ENCODE results near the gene ACBD6.

The ACBD6 gene

DNA sequence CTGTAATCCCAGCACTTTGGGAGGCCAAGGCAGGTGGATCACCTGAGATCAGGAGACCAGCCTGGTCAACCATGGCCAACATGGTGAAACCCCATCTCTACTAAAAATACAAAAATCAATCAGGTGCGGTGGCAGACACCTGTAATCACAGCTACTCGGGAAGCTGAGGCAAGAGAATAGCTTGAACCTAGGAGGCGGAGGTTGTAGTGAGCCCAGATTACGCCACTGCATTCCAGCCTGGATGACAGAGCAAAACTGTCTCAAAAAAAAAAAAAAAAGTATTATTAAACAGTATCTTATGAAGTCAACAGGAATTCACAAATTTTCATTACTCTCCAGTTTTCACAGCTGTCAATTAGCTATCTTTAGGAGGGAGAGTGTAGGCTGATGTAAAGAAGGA, 3.8 kb downstream of the ACBD6 start:
- DNase-seq, result no peak
- peaks cover 51% of the 10 kb centered on the region for H3K36me3 ChIP-seq
- H3K9me3 ChIP-seq (ENCODE audit: severe bottlenecking), result no peaks in the 10 kb centered on the region
- no peak overlapping the region for H3K4me3 ChIP-seq (ENCODE audit: low read depth, low read length)
- TF ChIP-seq, protein P1, sequence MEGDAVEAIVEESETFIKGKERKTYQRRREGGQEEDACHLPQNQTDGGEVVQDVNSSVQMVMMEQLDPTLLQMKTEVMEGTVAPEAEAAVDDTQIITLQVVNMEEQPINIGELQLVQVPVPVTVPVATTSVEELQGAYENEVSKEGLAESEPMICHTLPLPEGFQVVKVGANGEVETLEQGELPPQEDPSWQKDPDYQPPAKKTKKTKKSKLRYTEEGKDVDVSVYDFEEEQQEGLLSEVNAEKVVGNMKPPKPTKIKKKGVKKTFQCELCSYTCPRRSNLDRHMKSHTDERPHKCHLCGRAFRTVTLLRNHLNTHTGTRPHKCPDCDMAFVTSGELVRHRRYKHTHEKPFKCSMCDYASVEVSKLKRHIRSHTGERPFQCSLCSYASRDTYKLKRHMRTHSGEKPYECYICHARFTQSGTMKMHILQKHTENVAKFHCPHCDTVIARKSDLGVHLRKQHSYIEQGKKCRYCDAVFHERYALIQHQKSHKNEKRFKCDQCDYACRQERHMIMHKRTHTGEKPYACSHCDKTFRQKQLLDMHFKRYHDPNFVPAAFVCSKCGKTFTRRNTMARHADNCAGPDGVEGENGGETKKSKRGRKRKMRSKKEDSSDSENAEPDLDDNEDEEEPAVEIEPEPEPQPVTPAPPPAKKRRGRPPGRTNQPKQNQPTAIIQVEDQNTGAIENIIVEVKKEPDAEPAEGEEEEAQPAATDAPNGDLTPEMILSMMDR (IDR thresholded peaks at IDR 0.05; ENCODE audit: low read depth, low read length), result no peak
- no peak overlapping the region for H3K27ac ChIP-seq
- H3K27me3 ChIP-seq (ENCODE audit: insufficient read depth, low read depth, severe bottlenecking), result no peaks in the 10 kb centered on the region

DNA sequence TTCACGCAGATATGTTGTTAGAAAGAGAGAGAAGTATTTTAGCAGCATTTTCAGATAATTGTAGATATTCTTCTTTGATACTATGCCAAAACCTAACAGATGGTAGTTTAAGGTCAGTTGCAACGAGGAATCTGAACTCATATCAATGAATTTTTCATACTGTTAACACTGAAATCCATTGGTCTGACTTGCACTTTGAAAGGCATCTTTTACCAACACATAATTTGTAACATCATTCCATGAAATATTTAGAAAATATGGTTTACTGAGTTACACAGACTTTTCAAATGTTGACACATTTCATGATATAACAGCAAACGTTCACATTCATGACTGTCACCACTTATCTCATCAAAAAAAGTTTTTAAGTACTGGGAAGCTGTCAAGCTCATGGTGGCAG, 4.6 kb downstream of the ACBD6 start:
- TF ChIP-seq, protein P1 (IDR thresholded peaks at IDR 0.05; ENCODE audit: low read depth, low read length), result no peak
- no peaks in the 10 kb centered on the region for H3K27me3 ChIP-seq (ENCODE audit: insufficient read depth, low read depth, severe bottlenecking)
- no peaks in the 10 kb centered on the region for H3K9me3 ChIP-seq (ENCODE audit: severe bottlenecking)
- no peak for DNase-seq
- peaks cover 54% of the 10 kb centered on the region for H3K36me3 ChIP-seq
- no peak overlapping the region for H3K27ac ChIP-seq
- H3K4me3 ChIP-seq (ENCODE audit: low read depth, low read length), result no peak overlapping the region

DNA sequence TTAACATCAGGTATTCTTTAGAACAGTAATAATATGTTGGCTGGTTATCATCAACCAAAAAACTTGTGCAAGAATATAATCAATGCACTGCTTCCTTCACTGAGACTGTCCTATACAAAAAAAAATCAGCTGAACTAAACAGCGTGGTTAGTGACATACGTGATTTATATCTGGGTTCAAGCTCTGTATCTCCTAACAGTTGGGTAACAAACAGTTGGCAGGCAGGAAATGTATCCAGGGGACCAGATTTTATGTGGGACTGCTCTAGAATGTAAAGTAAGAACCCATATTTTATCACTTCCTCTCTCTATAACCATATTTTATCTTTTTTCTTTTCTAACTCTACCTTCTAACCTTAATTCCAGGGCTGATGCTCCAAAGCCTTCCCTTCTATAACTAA, 8.0 kb downstream of the ACBD6 start:
- H3K27ac ChIP-seq, result no peak overlapping the region
- H3K9me3 ChIP-seq (ENCODE audit: severe bottlenecking), result no peaks in the 10 kb centered on the region
- TF ChIP-seq, protein P1 (IDR thresholded peaks at IDR 0.05; ENCODE audit: low read depth, low read length), result no peak
- H3K36me3 ChIP-seq, result peaks cover 57% of the 10 kb centered on the region
- no peak for DNase-seq
- no peak overlapping the region for H3K4me3 ChIP-seq (ENCODE audit: low read depth, low read length)
- H3K27me3 ChIP-seq (ENCODE audit: insufficient read depth, low read depth, severe bottlenecking), result no peaks in the 10 kb centered on the region

DNA sequence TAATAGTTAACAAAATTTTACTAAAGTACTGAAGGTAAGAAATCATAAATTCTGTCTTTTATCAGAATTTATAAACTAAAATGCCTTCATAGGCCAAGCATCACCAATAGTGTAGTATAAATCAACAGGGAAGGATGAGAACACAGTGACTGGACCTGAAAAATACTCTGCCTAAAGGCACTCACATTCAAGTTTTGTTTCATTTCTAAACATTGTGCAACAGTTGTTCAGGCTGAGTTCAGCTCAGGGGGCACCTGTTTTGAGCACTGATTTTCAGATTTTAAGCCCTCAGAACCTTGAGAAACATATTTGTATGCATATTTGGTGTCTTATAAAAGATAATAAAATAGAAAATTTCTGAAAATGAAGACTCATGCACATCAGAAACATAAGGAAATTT, 12.4 kb downstream of the ACBD6 start:
- TF ChIP-seq, protein P1 (IDR thresholded peaks at IDR 0.05; ENCODE audit: low read depth, low read length), result no peak
- peaks cover 60% of the 10 kb centered on the region for H3K36me3 ChIP-seq

DNA sequence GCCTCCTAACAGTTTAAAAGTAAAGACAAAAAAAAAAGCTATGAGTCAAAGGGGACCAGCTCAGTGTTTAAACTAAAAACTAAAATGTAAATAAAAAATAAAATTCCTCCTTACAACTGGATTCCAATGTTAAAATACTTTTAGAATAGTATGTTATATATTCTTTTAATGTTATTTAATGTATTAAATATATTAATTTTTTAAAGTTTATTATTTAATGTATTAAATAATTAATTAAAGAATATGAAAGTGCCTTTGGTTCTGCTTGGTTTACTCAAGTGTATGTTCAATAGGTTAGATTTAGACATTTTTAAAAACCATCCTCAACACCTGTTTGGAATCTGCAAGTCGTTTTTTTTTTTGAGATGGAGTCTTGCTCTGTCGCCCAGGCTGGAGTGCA, 13.1 kb downstream of the ACBD6 start:
- Histone ChIP-seq H3K9me3 (ENCODE audit: severe bottlenecking) (no peaks in the 10 kb centered on the region), H3K27me3 (ENCODE audit: insufficient read depth, low read depth, severe bottlenecking) (no peaks in the 10 kb centered on the region), H3K36me3 (peaks cover 59% of the 10 kb centered on the region), H3K27ac (no peak overlapping the region), H3K4me3 (ENCODE audit: low read depth, low read length) (no peak overlapping the region)
- TF ChIP-seq, protein P1 (IDR thresholded peaks at IDR 0.05; ENCODE audit: low read depth, low read length), result no peak
- DNase-seq, result no peak

More for the DNA sequence above, 12.4 kb downstream of the ACBD6 start:
- no peaks in the 10 kb centered on the region for H3K9me3 ChIP-seq (ENCODE audit: severe bottlenecking)
- DNase-seq, result no peak
- H3K27me3 ChIP-seq (ENCODE audit: insufficient read depth, low read depth, severe bottlenecking), result no peaks in the 10 kb centered on the region
- no peak overlapping the region for H3K27ac ChIP-seq
- H3K4me3 ChIP-seq (ENCODE audit: low read depth, low read length), result no peak overlapping the region

DNA sequence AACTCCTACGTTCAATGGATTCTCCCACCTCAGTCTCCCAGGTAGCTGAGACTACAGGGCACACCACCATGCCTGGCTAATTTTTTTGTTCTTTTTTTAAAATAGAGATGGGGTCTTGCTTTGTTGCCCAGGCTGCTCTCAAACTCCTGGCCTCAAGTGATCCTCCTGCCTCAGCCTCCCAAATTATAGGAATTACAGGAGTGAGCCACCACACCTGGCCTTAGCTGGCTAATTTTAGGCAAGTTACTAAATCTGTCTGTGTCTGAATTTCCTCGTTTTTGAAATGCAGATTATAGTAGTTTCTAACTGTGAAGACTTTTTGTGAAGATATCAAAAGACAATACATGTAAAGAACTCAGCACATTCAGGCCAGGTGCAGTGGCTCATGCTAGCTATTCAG, 13.7 kb downstream of the ACBD6 start:
- no peak overlapping the region for H3K4me3 ChIP-seq (ENCODE audit: low read depth, low read length)
- no peak for DNase-seq
- peaks cover 61% of the 10 kb centered on the region for H3K36me3 ChIP-seq
- TF ChIP-seq, protein P1 (IDR thresholded peaks at IDR 0.05; ENCODE audit: low read depth, low read length), result no peak
- H3K27ac ChIP-seq, result no peak overlapping the region
- H3K9me3 ChIP-seq (ENCODE audit: severe bottlenecking), result no peaks in the 10 kb centered on the region
- H3K27me3 ChIP-seq (ENCODE audit: insufficient read depth, low read depth, severe bottlenecking), result no peaks in the 10 kb centered on the region

All from WERI-Rb-1 (cell line).